Mesenchymal stem cell (in vitro differentiated cells and primary cell): Measurements from ENCODE around the gene PEX3. TPM values are rescaled to one million over a fixed set of nuclear protein-coding genes. Genes with fewer than 3 reads are reported as not detected.

Source experiments
- DNase-seq: peaks from one replicate; pipeline ENCODE4 v3.0.0-alpha.2; 2013
- H2AFZ ChIP-seq: one replicate; pipeline ENCODE4 v1.6.1; 2013; ENCODE audit warnings: low read depth, mild to moderate bottlenecking, control low read depth, inconsistent platforms, low read length, moderate library complexity
- H2AK5ac ChIP-seq: 2 replicates; pipeline ENCODE4 v1.6.1; 2013; ENCODE audit warnings: low read length, moderate library complexity, mild to moderate bottlenecking, inconsistent platforms; ENCODE audit not compliant: severe bottlenecking
- H2BK120ac ChIP-seq: one replicate; pipeline ENCODE4 v1.6.1; 2013; ENCODE audit warnings: low read depth, mild to moderate bottlenecking, inconsistent platforms, low read length, moderate library complexity
- H2BK12ac ChIP-seq, 2 experiments: one replicate each; pipeline ENCODE4 v1.6.1; 2013; ENCODE audit warnings: inconsistent platforms in 2 of 2, low read length in 2 of 2, mild to moderate bottlenecking in 2 of 2, moderate library complexity in 2 of 2, control low read depth in 1 of 2
- H2BK15ac ChIP-seq: one replicate; pipeline ENCODE4 v1.6.1; 2013; ENCODE audit warnings: mild to moderate bottlenecking, low read depth, inconsistent platforms; ENCODE audit not compliant: poor library complexity, severe bottlenecking
- H2BK5ac ChIP-seq: 2 replicates; pipeline ENCODE4 v1.6.1; 2013; ENCODE audit warnings: low read depth, mild to moderate bottlenecking, low read length, control low read depth, inconsistent platforms; ENCODE audit not compliant: poor library complexity, severe bottlenecking
- H3K14ac ChIP-seq, 2 experiments: one replicate each; pipeline ENCODE4 v1.6.1; 2013; ENCODE audit warnings: inconsistent platforms in 2 of 2, low read length in 2 of 2, control low read depth in 1 of 2, mild to moderate bottlenecking in 1 of 2, moderate library complexity in 1 of 2
- H3K18ac ChIP-seq, 2 experiments: one replicate each; pipeline ENCODE4 v1.6.1; 2013; ENCODE audit warnings: inconsistent platforms in 2 of 2, low read length in 2 of 2, control low read depth in 1 of 2, low read depth in 1 of 2, mild to moderate bottlenecking in 1 of 2
- H3K23ac ChIP-seq, 2 experiments: one replicate each; pipeline ENCODE4 v1.6.1; 2013; ENCODE audit warnings: inconsistent platforms in 2 of 2, low read length in 2 of 2, mild to moderate bottlenecking in 2 of 2, moderate library complexity in 2 of 2, control low read depth in 1 of 2
- H3K27ac ChIP-seq: 2 replicates; pipeline ENCODE4 v1.5.1; 2013; ENCODE audit warnings: mild to moderate bottlenecking, moderate library complexity, low read length, control low read depth, inconsistent platforms; ENCODE audit not compliant: poor library complexity, severe bottlenecking
- H3K27me3 ChIP-seq, 2 experiments: 2 replicates each; pipeline versions ENCODE4 v1.6.1 to v1.7.0; 2013; ENCODE audit warnings: low read length in 2 of 2, mild to moderate bottlenecking in 2 of 2, moderate library complexity in 2 of 2, control low read depth in 1 of 2, inconsistent platforms in 1 of 2; ENCODE audit not compliant: control insufficient read depth in 1 of 2, insufficient read depth in 1 of 2
- H3K36me3 ChIP-seq, 2 experiments: 2 replicates each; pipeline versions ENCODE4 v1.6.1 to v1.7.0; 2013; ENCODE audit warnings: low read length in 2 of 2, control low read depth in 1 of 2, inconsistent platforms in 1 of 2, low read depth in 1 of 2, mild to moderate bottlenecking in 1 of 2; ENCODE audit not compliant: insufficient read depth in 2 of 2, control insufficient read depth in 1 of 2
- H3K4ac ChIP-seq, 2 experiments: one replicate each; pipeline ENCODE4 v1.6.1; 2013; ENCODE audit warnings: inconsistent platforms in 2 of 2, low read length in 2 of 2, mild to moderate bottlenecking in 2 of 2, moderate library complexity in 2 of 2, control low read depth in 1 of 2, low read depth in 1 of 2
- H3K4me1 ChIP-seq: 2 replicates; pipeline ENCODE4 v1.6.1; 2013; ENCODE audit warnings: low read depth, low read length, control low read depth; ENCODE audit not compliant: control insufficient read depth, insufficient read depth
- H3K4me2 ChIP-seq: 2 replicates; pipeline ENCODE4 v1.6.1; 2013; ENCODE audit warnings: low read length, mild to moderate bottlenecking, inconsistent platforms; ENCODE audit not compliant: poor library complexity, severe bottlenecking
- H3K4me3 ChIP-seq, 2 experiments: 2 replicates each; pipeline versions ENCODE4 v1.5.1 to v1.7.0; 2013; ENCODE audit warnings: low read length in 2 of 2, mild to moderate bottlenecking in 2 of 2, control low read depth in 1 of 2, low read depth in 1 of 2; ENCODE audit not compliant: insufficient read depth in 1 of 2
- H3K79me1 ChIP-seq: replicated peaks from 2 replicates; pipeline ENCODE4 v1.6.1; 2013; ENCODE audit warnings: mild to moderate bottlenecking, control low read depth, low read length, inconsistent platforms; ENCODE audit not compliant: poor library complexity, severe bottlenecking
- H3K9ac ChIP-seq: 2 replicates; pipeline ENCODE4 v1.7.0; 2013; ENCODE audit warnings: mild to moderate bottlenecking, low read length, moderate library complexity
- H3K9me3 ChIP-seq: 2 replicates; pipeline ENCODE4 v1.7.0; 2013; ENCODE audit warnings: mild to moderate bottlenecking, low read length; ENCODE audit not compliant: control insufficient read depth
- H4K8ac ChIP-seq: one replicate; pipeline ENCODE4 v1.6.1; 2013; ENCODE audit warnings: inconsistent platforms, mild to moderate bottlenecking, low read length, moderate library complexity
- H4K91ac ChIP-seq: one replicate; pipeline ENCODE4 v1.6.1; 2013; ENCODE audit warnings: mild to moderate bottlenecking, low read length, inconsistent platforms
- WGBS: methylation state at CpG from one replicate; pipeline ENCODE4 v1.1.7; 2013; ENCODE audit warnings: mixed read lengths; 5-methylcytosine and 5-hydroxymethylcytosine counted together
- polyA plus RNA-seq, 2 experiments: library from polyadenylated mRNA; stranded (reverse); fragments of 200-250 nt; gene quantifications; one replicate each; pipeline ENCODE4 v1.2.3, GENCODE V29; 2013

The PEX3 gene
- polyA plus RNA-seq (2013, experiment 1 of 2) = 14.2 TPM
- 13.8 TPM for polyA plus RNA-seq (2013, experiment 2 of 2)

GRCh38 chr6:143450453-143451371 lies at the start of gene PEX3, which contains the start of gene ADAT2:
Gene PEX3, plus strand, starts transcription at chr6:143450805. Its CDS starts 238 bp downstream, at chr6:143451043.
Gene ADAT2, minus strand, starts transcription at chr6:143450695. Its CDS starts 37 bp downstream, at chr6:143450658.
- Histone ChIP-seq H3K9ac (peak within 1 kb of the TSS; percentile 91), H3K14ac (no peak within 1 kb of the TSS), H2BK120ac (no peak within 1 kb of the TSS), H3K27me3 (no peaks in the 10 kb centered on the region), H2BK15ac (no peak within 1 kb of the TSS), H3K4me2 (peak within 1 kb of the TSS; percentile 84), H2AK5ac (no peak within 1 kb of the TSS), H2BK12ac (peak within 1 kb of the TSS in 1 of 2 experiments; percentile 14), H3K23ac (no peak within 1 kb of the TSS), H3K36me3 (peaks cover 0 to 11% of the 10 kb centered on the region in 2 experiments), H2AFZ (peak within 1 kb of the TSS; percentile 96), H3K4ac (peak within 1 kb of the TSS in 1 of 2 experiments; percentile 67), H4K8ac (peak within 1 kb of the TSS; percentile 92), H4K91ac (no peak within 1 kb of the TSS), H3K27ac (peak within 1 kb of the TSS; percentile 56), H3K79me1 (peaks cover 29% of the 10 kb centered on the region), H2BK5ac (no peak within 1 kb of the TSS), H3K4me1 (no peaks in the 10 kb centered on the region), H3K4me3 (peak within 1 kb of the TSS; percentile 90 to 99), H3K18ac (peak within 1 kb of the TSS; percentile 28 to 80), H3K9me3 (no peaks in the 10 kb centered on the region)
- under 1% methylated on average over 56 of the region's 56 CpGs for WGBS
- peak; percentile 96 for DNase-seq

GRCh38 chr6:143401068-143401446 lies 49.5 kb upstream of the PEX3 start:
- H2AK5ac ChIP-seq = no peak overlapping the region
- no peak overlapping the region for H3K18ac ChIP-seq
- H3K14ac ChIP-seq = no peak overlapping the region
- H2AFZ ChIP-seq = no peak overlapping the region
- H3K36me3 ChIP-seq = no peaks in the 10 kb centered on the region
- H3K9ac ChIP-seq = no peak overlapping the region
- no peak overlapping the region for H2BK15ac ChIP-seq
- no peaks in the 10 kb centered on the region for H3K27me3 ChIP-seq
- peaks cover 3% of the 10 kb centered on the region for H3K4me1 ChIP-seq
- no peak overlapping the region for H3K27ac ChIP-seq
- no peak overlapping the region for H2BK5ac ChIP-seq
- H2BK120ac ChIP-seq = no peak overlapping the region
- H3K4me2 ChIP-seq = no peak overlapping the region
- DNase-seq = no peak
- no peak overlapping the region for H3K4ac ChIP-seq
- no peak overlapping the region for H2BK12ac ChIP-seq
- WGBS = 83% methylated on average over 1 of the region's 1 CpG
- no peaks in the 10 kb centered on the region for H3K9me3 ChIP-seq
- H3K4me3 ChIP-seq = no peak overlapping the region
- H4K8ac ChIP-seq = no peak overlapping the region
- H3K23ac ChIP-seq = no peak overlapping the region
- no peak overlapping the region for H4K91ac ChIP-seq
- H3K79me1 ChIP-seq = no peaks in the 10 kb centered on the region

GRCh38 chr6:143401636-143402370 lies 48.8 kb upstream of the PEX3 start:
- no peak overlapping the region for H2BK5ac ChIP-seq
- peaks cover 3% of the 10 kb centered on the region for H3K4me1 ChIP-seq
- H3K4me2 ChIP-seq = no peak overlapping the region
- no peak for DNase-seq
- no peaks in the 10 kb centered on the region for H3K36me3 ChIP-seq
- H3K79me1 ChIP-seq = no peaks in the 10 kb centered on the region
- no peak overlapping the region for H2AFZ ChIP-seq
- no peak overlapping the region for H3K9ac ChIP-seq
- no peak overlapping the region for H2AK5ac ChIP-seq
- no peak overlapping the region for H2BK120ac ChIP-seq
- no peak overlapping the region for H3K4me3 ChIP-seq
- no peak overlapping the region for H3K23ac ChIP-seq
- H3K9me3 ChIP-seq = no peaks in the 10 kb centered on the region
- no peak overlapping the region for H3K18ac ChIP-seq
- H3K14ac ChIP-seq = no peak overlapping the region
- WGBS = 77% methylated on average over 5 of the region's 5 CpGs
- H2BK15ac ChIP-seq = no peak overlapping the region
- H3K27me3 ChIP-seq = no peaks in the 10 kb centered on the region
- H2BK12ac ChIP-seq = no peak overlapping the region
- H4K8ac ChIP-seq = no peak overlapping the region
- H4K91ac ChIP-seq = no peak overlapping the region
- no peak overlapping the region for H3K27ac ChIP-seq
- H3K4ac ChIP-seq = no peak overlapping the region
